ENCODE measurements around the gene PLAGL1. TPM values are rescaled to one million over a fixed set of nuclear protein-coding genes. Genes with fewer than 3 reads are reported as not detected.

PLAGL1 gene
- total and polyA plus RNA-seq, 3 experiments from 2014 or later = 2.3 to 18.8 (median 17.8) TPM

DNA sequence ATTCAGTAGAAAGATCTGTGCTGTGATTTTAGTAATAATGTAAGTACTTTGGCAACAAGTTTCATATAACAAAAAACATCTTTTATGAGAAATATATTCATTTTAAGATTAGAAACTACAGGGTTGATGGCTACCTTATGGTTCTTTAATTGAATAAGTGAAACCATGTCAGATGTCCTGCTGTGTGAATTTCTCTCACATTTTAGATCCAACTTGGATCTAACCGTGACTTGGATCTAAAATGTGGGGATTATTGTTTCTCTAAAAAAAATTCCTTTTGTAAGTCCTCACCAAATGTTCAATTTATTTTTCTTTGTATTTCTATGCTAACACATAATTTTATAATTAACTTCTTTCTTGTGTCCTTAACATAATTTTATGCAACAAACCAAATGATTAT, 113.4 kb downstream of the PLAGL1 start:
- Mint-ChIP-seq H3K9me3 (no peaks in the 10 kb centered on the region), H3K4me3 (no peak overlapping the region), H3K36me3 (no peaks in the 10 kb centered on the region), H3K27ac (no peak overlapping the region), H3K27me3 (peaks cover 0 to 1% of the 10 kb centered on the region in 2 donors), H3K4me1 (peaks cover 0 to 4% (median 0%) of the 10 kb centered on the region in 3 donors)
- ChIA-PET POLR2A (no interaction called here), CTCF (no interaction called here)
- Histone ChIP-seq H3K27me3 (ENCODE audit: insufficient read depth, low read length, poor library complexity, severe bottlenecking) (no peaks in the 10 kb centered on the region), H3K4me3 (ENCODE audit: low read length) (no peak overlapping the region), H3K4me1 (ENCODE audit: insufficient read depth, low read length) (no peaks in the 10 kb centered on the region), H3K27ac (ENCODE audit: low read depth, low read length) (no peak overlapping the region), H3K9me3 (ENCODE audit: low read length) (no peaks in the 10 kb centered on the region), H3K36me3 (ENCODE audit: insufficient read depth, low read length) (no peaks in the 10 kb centered on the region)
- no peak for DNase-seq

Other genes with a start within 250 kb of the PLAGL1 start
- gene LTV1, start 164.9 kb downstream of the PLAGL1 start, total RNA-seq = 10 to 100 TPM; 61.6 to 64.2 TPM
- gene LTV1, start 164.9 kb downstream of the PLAGL1 start, polyA plus RNA-seq = 24.9 TPM
- not detected for gene ZC2HC1B, start 143.8 kb downstream of the PLAGL1 start, total RNA-seq
- gene ZC2HC1B, start 143.8 kb downstream of the PLAGL1 start, polyA plus RNA-seq = not detected
- 100 to 1,000 TPM; 265 TPM for gene SF3B5, start 87.3 kb upstream of the PLAGL1 start, total RNA-seq
- gene SF3B5, start 87.3 kb upstream of the PLAGL1 start, polyA plus RNA-seq = 390 TPM
- 10 to 100 TPM; 29.2 to 30.0 TPM for gene STX11, start 142.3 kb upstream of the PLAGL1 start, total RNA-seq
- gene STX11, start 142.3 kb upstream of the PLAGL1 start, polyA plus RNA-seq = 16.7 TPM